Lung microvascular endothelial cell (primary cell): ENCODE results near the gene SFMBT2. TPM values are rescaled to one million over a fixed set of nuclear protein-coding genes. Genes with fewer than 3 reads are reported as not detected.

ENCODE experiments used
- DNase-seq, 2 donors: peaks; one replicate each; pipeline versions ENCODE4 v3.0.0 to v3.0.0-alpha.2; 2010; ENCODE audit warnings: low read depth in 2 of 2
- total RNA-seq: library from RNA; depleted of rRNA; stranded (reverse); fragments of >200 nt; gene quantifications from 2 replicates; pipeline ENCODE4 v1.2.1, GENCODE V29; 2014

Gene SFMBT2
- total RNA-seq, 1 donor from 2014 or later = 1.6 TPM

DNA sequence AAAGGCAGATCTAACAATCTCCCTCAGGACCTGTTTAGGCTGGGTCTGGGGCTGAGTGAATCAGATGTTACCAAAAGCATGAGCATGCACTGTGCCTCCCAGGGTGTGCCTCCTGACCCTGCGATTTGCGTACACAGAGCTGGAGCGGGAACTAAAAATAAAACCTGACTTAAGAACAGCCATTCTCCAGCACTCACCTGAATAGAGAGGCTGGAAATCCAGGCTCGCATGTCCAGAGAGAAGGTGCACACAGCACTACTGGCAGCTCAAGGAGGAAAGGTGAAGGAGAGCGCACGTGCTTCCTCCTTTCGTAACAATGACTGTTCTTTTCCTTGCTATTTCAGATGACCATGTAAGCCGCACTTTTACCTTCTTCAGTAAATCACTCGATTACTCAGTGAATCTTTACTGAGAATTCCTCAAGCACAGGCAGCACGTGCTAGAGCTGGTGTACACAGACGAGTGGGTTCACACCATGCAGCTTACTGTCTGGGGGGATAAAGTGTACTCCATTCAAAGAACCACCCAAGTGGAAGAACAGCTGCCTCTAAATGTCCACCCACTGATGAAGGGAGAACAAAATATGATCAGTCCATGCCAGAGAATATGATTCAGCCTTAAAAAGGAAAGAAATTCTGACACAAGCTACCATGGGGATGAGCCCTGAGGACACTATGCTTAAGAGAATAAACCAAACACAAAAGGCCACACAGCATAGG lies 45.6 kb downstream of the SFMBT2 start:
- no peak for DNase-seq

- no peak for DNase-seq
Observed at GRCh38 chr10:7364474-7364873, 46.4 kb downstream of the SFMBT2 start.

GRCh38 chr10:7363700-7364099 lies 47.1 kb downstream of the SFMBT2 start:
- DNase-seq = no peak

DNA sequence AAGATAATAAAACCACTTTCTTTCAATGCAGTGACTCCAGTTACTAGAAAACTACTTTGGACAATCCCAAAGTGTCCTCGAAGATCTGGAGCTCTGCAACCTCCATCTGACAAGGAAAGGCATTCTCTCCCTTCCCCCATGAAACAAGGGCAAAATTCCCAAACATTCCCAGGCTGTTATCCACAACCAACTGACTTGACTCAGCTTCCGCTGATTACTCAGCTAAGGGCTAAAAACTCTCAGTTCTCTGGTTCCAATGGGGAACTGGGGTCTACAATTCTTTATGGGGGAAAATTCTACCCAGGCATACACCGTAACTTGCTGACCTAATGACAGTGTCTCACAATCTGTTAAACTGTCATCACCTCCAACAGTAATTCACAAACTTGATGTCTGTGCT lies 48.4 kb downstream of the SFMBT2 start:
- peak in 1 of 2 donors; percentile 56 for DNase-seq

DNA sequence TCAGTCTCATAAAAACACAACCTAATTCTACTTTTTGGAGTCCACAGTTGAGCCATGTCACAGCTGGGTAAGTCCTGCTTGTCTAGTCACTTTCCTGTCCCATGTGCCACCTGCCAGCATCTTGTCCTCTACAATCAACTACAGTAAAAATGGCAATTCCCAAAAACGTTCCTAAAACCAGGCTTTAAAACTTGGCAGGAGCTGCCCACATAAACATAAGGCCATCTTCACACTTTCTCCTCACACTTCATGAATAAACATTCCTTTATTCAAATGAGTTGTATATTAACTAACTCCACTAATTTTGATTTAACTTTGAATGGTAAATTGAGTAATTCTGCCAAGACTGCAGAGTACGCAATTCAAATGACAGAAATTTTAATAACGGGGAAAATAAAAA lies 49.5 kb downstream of the SFMBT2 start:
- DNase-seq = no peak

DNA sequence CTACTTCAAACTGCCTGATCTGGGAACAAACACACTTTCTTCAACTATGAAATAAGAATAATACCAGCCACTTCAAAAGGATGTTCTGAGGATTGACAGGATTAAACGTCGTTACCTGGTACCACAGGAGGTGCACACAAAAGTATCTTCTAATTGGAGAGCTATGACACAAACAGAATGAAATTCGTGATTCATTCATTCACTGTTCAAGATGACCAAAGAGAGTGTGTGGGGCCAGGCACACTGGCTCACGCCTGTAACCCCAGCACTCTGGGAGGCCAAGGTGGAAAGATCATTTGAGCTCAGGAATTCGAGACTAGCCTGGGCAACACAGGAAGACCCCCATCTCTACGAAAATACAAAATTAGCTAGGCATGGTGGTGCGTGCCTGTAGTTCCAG lies 50.9 kb downstream of the SFMBT2 start:
- no peak for DNase-seq

DNA sequence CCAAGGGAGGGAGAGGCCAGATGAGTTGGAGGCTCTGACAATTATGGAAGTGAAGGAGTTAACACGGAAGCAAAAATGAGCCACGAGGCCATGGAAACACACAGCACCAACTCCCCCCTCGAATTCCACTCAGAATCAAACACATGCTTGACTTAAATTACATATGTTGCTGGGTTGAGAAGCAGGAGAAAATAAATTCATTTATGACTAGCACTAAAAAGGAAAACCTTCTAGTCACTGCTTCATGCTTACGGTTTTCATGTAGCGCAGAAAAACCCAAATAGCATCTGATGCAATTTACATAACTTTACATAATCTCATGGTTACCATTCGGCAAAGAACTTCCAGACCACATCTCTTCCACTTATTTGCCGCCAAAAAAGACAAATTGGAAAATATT lies 51.5 kb downstream of the SFMBT2 start:
- DNase-seq = no peak

DNA sequence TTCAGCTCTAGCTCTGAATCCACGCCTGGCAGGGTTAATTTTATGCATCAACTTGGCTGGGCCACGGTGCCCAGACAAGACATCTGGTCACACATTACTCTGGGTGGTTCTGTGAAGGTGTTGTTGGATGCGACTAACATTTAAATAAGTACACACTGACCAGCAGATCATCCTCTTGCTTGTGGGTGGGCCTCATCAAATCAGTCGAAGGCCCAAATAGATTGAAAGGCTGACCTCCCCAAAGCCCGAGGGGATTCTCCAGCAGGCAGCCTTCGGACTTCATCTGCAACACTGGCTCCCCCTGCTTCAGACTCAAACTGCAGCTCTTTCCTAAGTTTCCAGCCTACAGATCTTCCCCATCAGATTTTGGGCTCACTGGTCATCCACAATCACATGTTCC lies 53.6 kb downstream of the SFMBT2 start:
- DNase-seq = no peak

DNA sequence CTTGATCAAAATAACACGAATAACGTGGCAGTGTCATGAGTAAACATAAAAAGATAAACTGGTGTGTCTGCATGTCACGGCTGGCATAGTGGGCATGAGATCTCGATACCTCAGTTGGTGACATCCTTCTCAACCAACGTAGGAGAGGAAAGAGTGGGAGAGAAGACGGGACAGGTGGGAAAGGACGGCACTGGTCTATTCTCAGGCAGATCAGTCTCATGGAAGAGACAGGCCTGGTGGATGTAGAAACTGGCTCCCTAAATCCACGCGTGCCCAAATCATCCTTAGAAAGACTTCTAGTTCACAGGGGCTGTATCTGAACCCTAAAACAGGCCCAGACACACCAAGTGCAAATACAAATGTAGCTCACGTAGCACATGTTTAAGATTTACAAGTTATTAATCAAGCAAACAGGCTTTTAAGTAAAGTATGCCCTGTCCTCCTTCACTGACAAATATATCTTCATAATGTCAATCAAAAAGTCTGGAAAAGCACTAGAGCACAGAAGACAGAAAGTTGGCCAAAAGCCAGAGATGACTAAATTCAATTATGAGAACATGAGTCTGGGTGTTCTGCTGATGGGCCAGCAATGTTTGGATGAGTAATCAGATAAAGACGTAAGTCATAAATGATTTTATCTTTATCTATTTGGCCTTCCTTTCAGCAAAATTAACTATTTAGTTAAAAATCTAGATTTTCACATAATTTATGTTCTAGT lies 56.3 kb downstream of the SFMBT2 start:
- peak; percentile 58 to 78 for DNase-seq

GRCh38 chr10:7351894-7352293 lies 58.9 kb downstream of the SFMBT2 start:
- DNase-seq = no peak

DNA sequence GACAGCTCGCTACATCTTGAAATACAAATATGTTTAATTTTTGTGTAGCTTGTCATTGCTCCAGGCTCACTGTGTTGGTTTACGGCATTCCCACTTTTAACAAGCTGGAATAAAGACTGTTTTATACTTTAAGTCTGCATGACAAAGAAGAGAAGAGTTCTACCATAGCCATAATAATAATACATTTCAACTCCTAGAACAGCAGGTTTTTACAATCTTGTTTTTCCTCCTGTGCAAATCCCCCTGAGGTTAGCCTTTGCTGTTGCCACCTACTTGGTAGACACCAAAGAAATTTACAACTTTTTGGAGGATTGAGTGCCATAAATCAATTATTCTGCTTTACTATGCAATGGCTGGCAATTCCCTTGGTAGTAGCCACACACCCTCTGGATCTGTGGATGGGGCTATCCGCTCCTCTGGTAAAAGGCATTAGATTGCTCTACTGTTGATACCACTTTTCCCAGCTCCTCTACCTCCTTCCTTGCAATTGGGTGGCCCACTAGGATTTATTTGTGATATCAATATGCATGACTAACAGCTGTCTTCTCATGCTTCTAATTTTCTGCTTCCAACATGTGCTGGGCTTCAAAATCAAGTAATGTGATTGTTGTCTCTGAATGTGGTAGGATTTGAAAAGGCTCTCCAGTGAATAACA lies 60.2 kb downstream of the SFMBT2 start:
- no peak for DNase-seq

DNA sequence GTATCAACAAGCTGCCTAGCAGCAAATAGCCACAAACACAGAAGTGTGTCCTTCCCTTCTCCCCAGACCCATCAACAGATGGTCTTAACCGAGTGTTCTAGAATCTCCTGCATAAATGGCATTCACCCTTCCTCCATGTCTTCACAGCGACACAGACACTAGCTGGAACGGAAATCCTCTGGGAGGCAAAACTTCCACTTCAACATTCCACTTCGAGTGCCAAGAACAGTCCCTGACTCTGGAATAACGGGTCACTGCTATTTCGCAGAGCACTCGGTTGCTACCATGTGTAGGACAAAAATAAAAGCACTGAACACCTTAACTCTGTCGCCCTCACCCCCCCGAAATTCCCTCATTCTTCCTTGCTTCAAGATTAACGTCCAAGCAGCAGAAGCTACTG lies 65.1 kb downstream of the SFMBT2 start:
- peak; percentile 46 to 69 for DNase-seq

DNA sequence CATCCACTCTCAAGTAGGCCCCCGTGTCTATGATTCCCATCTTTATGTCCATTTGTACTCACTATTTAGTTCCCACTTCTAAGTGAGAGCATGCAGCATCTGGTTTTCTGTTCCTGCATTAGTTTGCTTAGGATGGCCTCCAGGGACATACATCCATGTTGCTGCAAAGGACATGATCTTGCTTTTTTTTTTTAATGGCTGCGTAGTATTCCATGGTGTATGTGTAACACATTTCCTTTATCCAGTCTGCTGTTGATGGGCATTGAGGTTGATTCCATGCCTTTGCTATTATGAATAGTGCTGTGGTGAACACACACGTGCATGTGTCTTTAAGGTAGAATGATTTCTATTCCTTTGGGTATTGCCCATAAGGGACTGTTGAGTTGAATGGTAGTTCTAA lies 67.8 kb downstream of the SFMBT2 start:
- DNase-seq = peak in 1 of 2 donors; percentile 35

GRCh38 chr10:7340179-7340874 lies 70.5 kb downstream of the SFMBT2 start:
- DNase-seq = no peak

- no peak for DNase-seq
Observed at GRCh38 chr10:7339510-7339909, 71.3 kb downstream of the SFMBT2 start.

- DNase-seq = no peak
Observed at GRCh38 chr10:7338469-7338868, 72.4 kb downstream of the SFMBT2 start.

GRCh38 chr10:7337431-7338171 lies 73.2 kb downstream of the SFMBT2 start:
- peak in 1 of 2 donors; percentile 35 for DNase-seq

- DNase-seq = no peak
Observed at GRCh38 chr10:7335977-7336376, 74.9 kb downstream of the SFMBT2 start.

DNA sequence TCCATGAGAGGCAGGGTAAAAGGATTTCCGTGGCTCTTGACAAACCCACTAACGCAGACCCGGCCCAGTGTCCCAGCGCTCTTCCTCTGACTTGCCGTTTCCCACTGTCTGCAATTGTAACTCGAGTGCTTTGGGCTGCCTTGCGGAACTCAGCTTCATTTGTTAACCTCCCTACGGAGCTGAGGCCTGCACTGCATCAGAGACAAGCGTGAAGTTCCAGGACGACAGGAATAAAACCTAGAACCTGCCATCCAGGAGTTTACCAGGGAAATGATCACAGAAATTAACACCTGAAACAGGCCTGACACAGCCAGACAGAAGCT lies 76.2 kb downstream of the SFMBT2 start:
- DNase-seq = no peak

DNA sequence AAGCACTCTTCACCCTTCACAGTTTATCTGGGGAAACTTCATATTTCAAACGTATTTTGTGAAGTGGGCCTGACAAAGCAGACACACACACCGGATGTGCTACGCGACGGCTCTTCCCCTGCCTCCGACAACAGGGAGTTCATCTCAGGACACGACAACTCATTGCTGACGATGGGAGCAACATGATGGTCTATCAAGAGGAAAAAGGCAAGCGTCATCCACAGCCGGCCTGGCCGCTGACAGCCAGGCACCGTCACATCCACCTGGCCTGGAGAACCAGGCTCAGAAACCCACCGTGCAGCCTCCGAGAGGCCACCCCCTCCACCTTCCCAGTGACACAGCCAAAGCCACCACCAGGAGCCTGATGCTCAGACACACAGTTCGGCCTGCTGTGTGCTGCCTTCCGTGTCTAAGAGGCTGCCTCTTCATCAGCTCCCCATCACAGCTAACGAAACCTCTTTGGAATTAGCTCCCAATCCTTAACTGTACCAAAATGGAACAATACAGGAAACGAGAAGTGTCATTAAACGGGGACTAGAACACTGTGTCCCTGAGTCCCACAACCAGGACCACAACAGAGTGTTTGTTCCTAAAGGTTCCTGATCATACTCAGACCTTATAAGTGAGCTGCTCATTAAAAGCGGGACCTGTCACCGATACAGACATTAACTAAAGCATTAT lies 76.7 kb downstream of the SFMBT2 start:
- peak; percentile 75 to 88 for DNase-seq

GRCh38 chr10:7329219-7329618 lies 81.6 kb downstream of the SFMBT2 start:
- DNase-seq = no peak
